ENCODE data around the gene PCDHB14. TPM values are rescaled to one million over a fixed set of nuclear protein-coding genes. Genes with fewer than 3 reads are reported as not detected.

Gene PCDHB14
- total and polyA plus RNA-seq, 2 donors (not counting 1 experiment from before 2014, with no cell fraction given): not detected

GRCh38 chr5:141272906-141273305 is 49.8 kb downstream of the PCDHB14 start:
- Mint-ChIP-seq H3K4me1 (no peaks in the 10 kb centered on the region), H3K9me3 (ENCODE audit: insufficient read depth) (peaks cover 43% of the 10 kb centered on the region), H3K27me3 (no peaks in the 10 kb centered on the region), H3K4me3 (no peak overlapping the region), H3K27ac (no peak overlapping the region)
- DNase-seq (no peak), ATAC-seq (ENCODE audit: low read depth) (no peak)
- no peaks in the 10 kb centered on the region for H3K4me1 ChIP-seq (ENCODE audit: control insufficient read depth in 2 of 2, insufficient read depth in 2 of 2, low read length in 2 of 2)
- peaks cover 6 to 81% (median 59%) of the 10 kb centered on the region in 3 donors for H3K9me3 ChIP-seq (ENCODE audit: control extremely low read depth in 1 of 3, control insufficient read depth in 2 of 3, insufficient read depth in 1 of 3, low read length in 2 of 3)
- intact Hi-C loops (cut with micrococcal nuclease): no loop called here
- no peak overlapping the region for H2AFZ ChIP-seq (ENCODE audit: insufficient read depth, low read depth, low read length, poor library complexity, severe bottlenecking)
- H3K36me3 ChIP-seq (replicated peaks in 1 of 2; ENCODE audit: control extremely low read depth in 1 of 2, control insufficient read depth in 1 of 2, extremely low read depth in 1 of 2, insufficient read depth in 2 of 2, low read length in 1 of 2): no peaks in the 10 kb centered on the region
- WGBS (ENCODE audit: insufficient coverage): 100% methylated on average over 2 of the region's 3 CpGs
- POLR2A ChIA-PET: no interaction called here
- H3K27me3 ChIP-seq (replicated peaks in 1 of 4; ENCODE audit: control extremely low read depth in 1 of 4, control insufficient read depth in 3 of 4, insufficient read depth in 4 of 4, low read length in 3 of 4): no peaks in the 10 kb centered on the region
- H3K9ac ChIP-seq (ENCODE audit: low read length): no peak overlapping the region
- no peak overlapping the region for H3K4me2 ChIP-seq (replicated peaks; ENCODE audit: low read depth, low read length, poor library complexity, severe bottlenecking)
- no peak overlapping the region for H3K4me3 ChIP-seq (ENCODE audit: control extremely low read depth in 1 of 5, extremely low read depth in 1 of 5, insufficient read depth in 1 of 5, low read depth in 2 of 5, low read length in 4 of 5)
- no peaks in the 10 kb centered on the region for H3K79me2 ChIP-seq (ENCODE audit: control insufficient read depth, insufficient read depth, low read length)
- TF ChIP-seq CTCF (IDR thresholded peaks at IDR 0.05) (no peak), EZH2 (IDR thresholded peaks at IDR 0.05; ENCODE audit: borderline replicate concordance, insufficient read depth, low read depth, low read length, poor library complexity, severe bottlenecking) (no peak)
- H4K20me1 ChIP-seq (ENCODE audit: control insufficient read depth, insufficient read depth, low read length, poor library complexity, severe bottlenecking): no peaks in the 10 kb centered on the region
- no peak overlapping the region for H3K27ac ChIP-seq (ENCODE audit: low read length in 2 of 2)
- CTCF ChIA-PET: no interaction called here

Other genes starting within 250 kb of the PCDHB14 start
Only the 30 nearest of the 36 such genes appear.
- not detected in 2 replicates for gene PCDHB1, start 172.0 kb upstream of the PCDHB14 start, total RNA-seq
- gene PCDHB1, start 172.0 kb upstream of the PCDHB14 start, polyA plus RNA-seq: not detected in 2 replicates
- not detected in 2 replicates for gene PCDHB2, start 128.7 kb upstream of the PCDHB14 start, total RNA-seq
- 0.07 TPM in 1 of 2 replicates, not detected in the other for gene PCDHB2, start 128.7 kb upstream of the PCDHB14 start, polyA plus RNA-seq
- not detected in 2 replicates for gene PCDHB3, start 122.9 kb upstream of the PCDHB14 start, total RNA-seq
- gene PCDHB3, start 122.9 kb upstream of the PCDHB14 start, polyA plus RNA-seq: not detected in 2 replicates
- gene PCDHB4, start 101.5 kb upstream of the PCDHB14 start, total RNA-seq: not detected in 2 replicates
- gene PCDHB4, start 101.5 kb upstream of the PCDHB14 start, polyA plus RNA-seq: not detected in 2 replicates
- not detected in 2 replicates for gene PCDHB5, start 88.1 kb upstream of the PCDHB14 start, total RNA-seq
- gene PCDHB5, start 88.1 kb upstream of the PCDHB14 start, polyA plus RNA-seq: 0.06 TPM in 1 of 2 replicates, not detected in the other
- gene PCDHB6, start 73.3 kb upstream of the PCDHB14 start, total RNA-seq: not detected in 2 replicates
- gene PCDHB6, start 73.3 kb upstream of the PCDHB14 start, polyA plus RNA-seq: not detected in 2 replicates
- not detected in 2 replicates for gene PCDHB7, start 50.7 kb upstream of the PCDHB14 start, total RNA-seq
- not detected in 2 replicates for gene PCDHB7, start 50.7 kb upstream of the PCDHB14 start, polyA plus RNA-seq
- not detected in 2 replicates for gene PCDHB8, start 45.6 kb upstream of the PCDHB14 start, total RNA-seq
- gene PCDHB8, start 45.6 kb upstream of the PCDHB14 start, polyA plus RNA-seq: not detected in 2 replicates
- not detected in 2 replicates for gene PCDHB16, start 41.0 kb upstream of the PCDHB14 start, total RNA-seq
- gene PCDHB16, start 41.0 kb upstream of the PCDHB14 start, polyA plus RNA-seq: not detected in 2 replicates
- 0.12 TPM in 2 replicates for gene PCDHB9, start 36.2 kb upstream of the PCDHB14 start, total RNA-seq
- gene PCDHB9, start 36.2 kb upstream of the PCDHB14 start, polyA plus RNA-seq: 0.12 and 0.20 TPM in 2 replicates
- gene PCDHB10, start 31.0 kb upstream of the PCDHB14 start, total RNA-seq: not detected in 2 replicates
- gene PCDHB10, start 31.0 kb upstream of the PCDHB14 start, polyA plus RNA-seq: not detected in 2 replicates
- not detected in 2 replicates for gene PCDHB11, start 23.7 kb upstream of the PCDHB14 start, total RNA-seq
- not detected in 2 replicates for gene PCDHB11, start 23.7 kb upstream of the PCDHB14 start, polyA plus RNA-seq
- not detected in 2 replicates for gene PCDHB12, start 14.6 kb upstream of the PCDHB14 start, total RNA-seq
- gene PCDHB12, start 14.6 kb upstream of the PCDHB14 start, polyA plus RNA-seq: not detected in 2 replicates
- gene PCDHB13, start 9.4 kb upstream of the PCDHB14 start, total RNA-seq: 0.07 TPM in 1 of 2 replicates, not detected in the other
- not detected in 2 replicates for gene PCDHB13, start 9.4 kb upstream of the PCDHB14 start, polyA plus RNA-seq
- gene PCDHB15, start 22.1 kb downstream of the PCDHB14 start, total RNA-seq: not detected in 2 replicates
- 0.10 TPM in 1 of 2 replicates, not detected in the other for gene PCDHB15, start 22.1 kb downstream of the PCDHB14 start, polyA plus RNA-seq
- gene SLC25A2, start 80.7 kb downstream of the PCDHB14 start, total RNA-seq: 3.4 and 3.6 TPM in 2 replicates
- 0.12 and 0.29 TPM in 2 replicates for gene SLC25A2, start 80.7 kb downstream of the PCDHB14 start, polyA plus RNA-seq
- gene TAF7, start 97.4 kb downstream of the PCDHB14 start, total RNA-seq: 119 TPM in 2 replicates
- 52.1 and 76.7 TPM in 2 replicates for gene TAF7, start 97.4 kb downstream of the PCDHB14 start, polyA plus RNA-seq
- gene PCDHGA1, start 107.2 kb downstream of the PCDHB14 start, total RNA-seq: 0.53 and 0.64 TPM in 2 replicates
- 0.06 and 0.17 TPM in 2 replicates for gene PCDHGA1, start 107.2 kb downstream of the PCDHB14 start, polyA plus RNA-seq
- gene PCDHGA2, start 115.4 kb downstream of the PCDHB14 start, total RNA-seq: 0.07 and 0.29 TPM in 2 replicates
- 0.06 and 0.09 TPM in 2 replicates for gene PCDHGA2, start 115.4 kb downstream of the PCDHB14 start, polyA plus RNA-seq
- 0.29 and 0.32 TPM in 2 replicates for gene PCDHGA3, start 120.5 kb downstream of the PCDHB14 start, total RNA-seq
- gene PCDHGA3, start 120.5 kb downstream of the PCDHB14 start, polyA plus RNA-seq: 0.10 TPM in 1 of 2 replicates, not detected in the other
- gene PCDHGB1, start 126.8 kb downstream of the PCDHB14 start, total RNA-seq: 0.66 and 0.69 TPM in 2 replicates
- gene PCDHGB1, start 126.8 kb downstream of the PCDHB14 start, polyA plus RNA-seq: 0.09 and 0.10 TPM in 2 replicates
- gene PCDHGA4, start 131.7 kb downstream of the PCDHB14 start, total RNA-seq: 1.1 TPM in 2 replicates
- 0.09 and 0.13 TPM in 2 replicates for gene PCDHGA4, start 131.7 kb downstream of the PCDHB14 start, polyA plus RNA-seq
- 3.3 and 3.9 TPM in 2 replicates for gene PCDHGB2, start 136.7 kb downstream of the PCDHB14 start, total RNA-seq
- 0.32 and 0.66 TPM in 2 replicates for gene PCDHGB2, start 136.7 kb downstream of the PCDHB14 start, polyA plus RNA-seq
- gene PCDHGA5, start 140.8 kb downstream of the PCDHB14 start, total RNA-seq: 1.7 and 1.8 TPM in 2 replicates
- 0.07 and 0.21 TPM in 2 replicates for gene PCDHGA5, start 140.8 kb downstream of the PCDHB14 start, polyA plus RNA-seq
- 2.8 and 3.8 TPM in 2 replicates for gene PCDHGB3, start 146.9 kb downstream of the PCDHB14 start, total RNA-seq
- 0.33 and 0.52 TPM in 2 replicates for gene PCDHGB3, start 146.9 kb downstream of the PCDHB14 start, polyA plus RNA-seq
- gene PCDHGA6, start 150.5 kb downstream of the PCDHB14 start, total RNA-seq: 2.5 and 2.7 TPM in 2 replicates
- 0.33 and 0.78 TPM in 2 replicates for gene PCDHGA6, start 150.5 kb downstream of the PCDHB14 start, polyA plus RNA-seq
- gene PCDHGA7, start 159.4 kb downstream of the PCDHB14 start, total RNA-seq: 1.8 and 2.3 TPM in 2 replicates
- 0.23 and 0.49 TPM in 2 replicates for gene PCDHGA7, start 159.4 kb downstream of the PCDHB14 start, polyA plus RNA-seq
- gene PCDHGB4, start 164.4 kb downstream of the PCDHB14 start, total RNA-seq: 1.6 and 1.8 TPM in 2 replicates
- gene PCDHGB4, start 164.4 kb downstream of the PCDHB14 start, polyA plus RNA-seq: 0.06 and 0.39 TPM in 2 replicates
- gene PCDHGA8, start 169.3 kb downstream of the PCDHB14 start, total RNA-seq: 1.2 and 1.3 TPM in 2 replicates
- 0.06 and 0.21 TPM in 2 replicates for gene PCDHGA8, start 169.3 kb downstream of the PCDHB14 start, polyA plus RNA-seq
- 2.5 TPM in 2 replicates for gene PCDHGB5, start 174.6 kb downstream of the PCDHB14 start, total RNA-seq
- 0.20 and 0.37 TPM in 2 replicates for gene PCDHGB5, start 174.6 kb downstream of the PCDHB14 start, polyA plus RNA-seq